ENCODE results near the gene ZNF532.

DNA sequence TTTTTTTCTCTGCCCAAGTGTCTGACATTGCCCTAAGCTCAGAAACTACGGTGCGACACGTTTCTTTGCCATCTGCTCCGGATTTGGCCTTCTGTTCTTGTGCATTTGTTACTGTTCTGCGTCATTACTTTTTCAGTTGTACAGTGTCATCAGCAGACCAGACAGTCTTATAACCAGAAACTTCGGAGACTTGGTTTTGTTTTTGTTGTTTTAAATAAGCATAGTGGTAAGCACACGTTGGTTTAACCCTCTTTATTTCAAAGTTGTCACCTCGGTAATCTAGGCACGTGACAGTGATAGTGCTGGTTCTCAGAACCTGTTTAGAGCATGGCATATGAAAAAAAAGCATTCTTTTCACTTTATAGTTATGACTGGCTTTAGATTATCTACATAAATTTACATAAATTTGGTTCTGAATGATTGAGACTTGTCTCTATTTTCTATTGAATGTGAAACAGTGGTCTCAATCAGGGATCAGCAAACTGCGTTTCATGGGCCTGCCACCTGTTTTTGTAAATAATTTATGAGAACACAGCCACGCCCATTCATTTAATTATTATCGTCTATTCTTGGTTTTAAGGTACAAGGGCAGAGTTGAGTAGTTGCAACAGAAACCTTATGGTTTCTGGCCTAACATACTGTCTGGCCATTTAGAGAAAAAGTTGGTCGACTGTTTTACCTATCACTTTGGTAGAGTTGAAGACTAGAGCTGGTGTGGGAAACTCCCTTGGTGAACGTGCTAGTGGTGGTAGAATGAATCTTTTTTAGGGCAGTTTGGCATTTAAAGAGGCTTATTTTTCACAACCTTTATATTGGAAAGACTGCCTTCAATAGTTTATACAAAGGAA, 106.5 kb downstream of the ZNF532 start:
- TF ChIP-seq CTCF (IDR thresholded peaks at IDR 0.05; ENCODE audit: extremely low read depth in 1 of 2, insufficient read depth in 1 of 2, low read depth in 1 of 2, low read length in 2 of 2) (no peak), EZH2 (IDR thresholded peaks at IDR 0.05; ENCODE audit: borderline replicate concordance, low read depth, low read length, severe bottlenecking) (no peak), POLR2A (IDR thresholded peaks at IDR 0.05; ENCODE audit: low read depth, low read length) (no peak), POLR2AphosphoS5 (IDR thresholded peaks at IDR 0.05; ENCODE audit: insufficient read depth, low read depth, low read length) (no peak), MAX (IDR thresholded peaks at IDR 0.05; ENCODE audit: insufficient read depth, insufficient read length) (no peak), JUN (IDR thresholded peaks at IDR 0.05; ENCODE audit: borderline replicate concordance, insufficient read depth, insufficient read length, low read depth) (no peak), GATA2 (IDR thresholded peaks at IDR 0.05; ENCODE audit: insufficient read depth, insufficient read length, low read depth, low read length) (no peak)
